ENCODE data around the gene ATP6V0E2. TPM values are rescaled to one million over a fixed set of nuclear protein-coding genes. Genes with fewer than 3 reads are reported as not detected.
"Not testable (repeated sequence)": the region's sequence is repeated elsewhere in the genome, so short reads cannot be mapped to it uniquely, and the experiment has no call there.

Gene ATP6V0E2
- total and polyA plus RNA-seq, 3 donors from 2014 or later, result 14.0 to 37.1 (median 30.3) TPM

DNA sequence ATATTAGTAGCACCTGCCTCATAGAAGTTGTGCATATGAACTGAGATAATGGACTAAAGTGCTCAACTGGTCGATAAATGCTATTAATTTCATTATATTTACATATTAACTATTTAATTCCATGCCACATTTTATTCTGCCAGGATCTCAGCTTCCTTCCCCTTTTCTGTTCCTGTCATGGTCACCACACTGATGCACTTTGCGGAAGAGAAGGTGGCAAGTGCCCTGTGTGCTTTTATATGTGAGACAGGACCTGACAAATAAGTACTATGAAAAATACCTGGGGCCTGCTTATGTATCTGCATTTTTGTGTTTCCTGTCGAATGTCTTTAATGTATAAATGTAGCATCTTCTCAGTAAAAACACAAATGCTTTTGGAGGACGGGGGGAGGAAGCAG is 12.2 kb downstream of the ATP6V0E2 start:
- no peaks in the 10 kb centered on the region for H3K27me3 ChIP-seq
- intact Hi-C loops (cut with DNase I; ENCODE audit: low total_unique reads), result no loop called here
- no peaks in the 10 kb centered on the region for H3K9me3 ChIP-seq
- peaks cover 24% of the 10 kb centered on the region for H3K4me1 ChIP-seq
- DNase-seq, result no peak
- H3K36me3 ChIP-seq (ENCODE audit: low read depth, missing control alignments), result no peaks in the 10 kb centered on the region
- WGBS, 2 donors, result 81 to 82% methylated on average over 4 of the region's 4 CpGs
- no peak overlapping the region for H3K4me3 ChIP-seq
- H3K27ac ChIP-seq, result no peak overlapping the region
- TF ChIP-seq, protein P1, sequence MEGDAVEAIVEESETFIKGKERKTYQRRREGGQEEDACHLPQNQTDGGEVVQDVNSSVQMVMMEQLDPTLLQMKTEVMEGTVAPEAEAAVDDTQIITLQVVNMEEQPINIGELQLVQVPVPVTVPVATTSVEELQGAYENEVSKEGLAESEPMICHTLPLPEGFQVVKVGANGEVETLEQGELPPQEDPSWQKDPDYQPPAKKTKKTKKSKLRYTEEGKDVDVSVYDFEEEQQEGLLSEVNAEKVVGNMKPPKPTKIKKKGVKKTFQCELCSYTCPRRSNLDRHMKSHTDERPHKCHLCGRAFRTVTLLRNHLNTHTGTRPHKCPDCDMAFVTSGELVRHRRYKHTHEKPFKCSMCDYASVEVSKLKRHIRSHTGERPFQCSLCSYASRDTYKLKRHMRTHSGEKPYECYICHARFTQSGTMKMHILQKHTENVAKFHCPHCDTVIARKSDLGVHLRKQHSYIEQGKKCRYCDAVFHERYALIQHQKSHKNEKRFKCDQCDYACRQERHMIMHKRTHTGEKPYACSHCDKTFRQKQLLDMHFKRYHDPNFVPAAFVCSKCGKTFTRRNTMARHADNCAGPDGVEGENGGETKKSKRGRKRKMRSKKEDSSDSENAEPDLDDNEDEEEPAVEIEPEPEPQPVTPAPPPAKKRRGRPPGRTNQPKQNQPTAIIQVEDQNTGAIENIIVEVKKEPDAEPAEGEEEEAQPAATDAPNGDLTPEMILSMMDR (IDR thresholded peaks at IDR 0.05), result no peak
- no peak for TF ChIP-seq POLR2A (IDR thresholded peaks at IDR 0.05)

DNA sequence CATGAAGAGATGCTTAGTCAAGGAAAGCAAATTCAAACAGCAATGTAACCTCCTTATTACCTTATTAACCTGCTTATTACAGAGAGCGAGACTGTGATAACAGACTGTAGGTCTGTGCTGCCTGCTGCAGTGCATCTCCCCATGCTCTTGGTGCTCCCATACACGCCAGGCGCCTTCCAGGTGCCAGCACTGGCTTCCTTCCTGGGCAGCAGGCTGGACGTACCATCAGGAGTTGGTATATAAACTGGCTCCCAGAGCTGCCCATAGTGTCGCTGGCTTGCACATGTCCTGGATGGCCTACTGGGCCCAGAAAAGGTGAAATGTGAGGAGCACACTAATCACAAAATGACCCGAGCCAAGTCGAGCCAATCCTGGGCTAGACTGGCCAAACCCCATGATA is 13.5 kb downstream of the ATP6V0E2 start:
- 85 to 94% methylated on average over 6 to 7 of the region's 7 CpGs for WGBS, 2 donors
- DNase-seq, result no peak
- Histone ChIP-seq H3K36me3 (ENCODE audit: low read depth, missing control alignments) (no peaks in the 10 kb centered on the region), H3K4me1 (peaks cover 23% of the 10 kb centered on the region), H3K9me3 (no peaks in the 10 kb centered on the region), H3K27me3 (no peaks in the 10 kb centered on the region), H3K4me3 (no peak overlapping the region), H3K27ac (no peak overlapping the region)
- no peak for TF ChIP-seq POLR2A (IDR thresholded peaks at IDR 0.05)
- intact Hi-C loops (cut with DNase I; ENCODE audit: low total_unique reads), result no loop called here

DNA sequence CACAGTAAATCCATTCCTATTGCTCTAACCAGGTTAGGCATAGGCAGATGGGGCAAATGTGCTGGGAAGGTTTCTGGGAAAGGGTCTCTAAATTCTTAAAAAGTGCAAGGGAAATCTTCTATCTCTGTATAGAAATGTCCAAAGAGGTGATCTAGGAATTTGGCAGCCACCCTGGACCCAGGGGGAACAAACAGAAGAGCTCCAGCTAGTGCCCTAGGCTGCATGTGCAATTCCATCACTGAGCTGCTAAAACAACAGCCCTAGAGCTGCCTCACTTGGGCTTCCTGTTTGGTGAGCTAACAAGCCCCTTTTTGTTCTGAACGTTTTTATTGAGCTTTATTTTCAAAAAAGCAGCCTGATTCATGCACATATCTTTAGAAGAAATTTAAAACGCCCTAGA is 16.9 kb downstream of the ATP6V0E2 start:
- H3K4me3 ChIP-seq; intact Hi-C loops (cut with DNase I; ENCODE audit: low total_unique reads); DNase-seq; H3K9me3 ChIP-seq; H3K36me3 ChIP-seq (ENCODE audit: low read depth, missing control alignments); H3K27me3 ChIP-seq; H3K27ac ChIP-seq; H3K4me1 ChIP-seq: not testable (repeated sequence)
- WGBS, 2 donors, result 43 to 50% methylated on average over 2 of the region's 2 CpGs

DNA sequence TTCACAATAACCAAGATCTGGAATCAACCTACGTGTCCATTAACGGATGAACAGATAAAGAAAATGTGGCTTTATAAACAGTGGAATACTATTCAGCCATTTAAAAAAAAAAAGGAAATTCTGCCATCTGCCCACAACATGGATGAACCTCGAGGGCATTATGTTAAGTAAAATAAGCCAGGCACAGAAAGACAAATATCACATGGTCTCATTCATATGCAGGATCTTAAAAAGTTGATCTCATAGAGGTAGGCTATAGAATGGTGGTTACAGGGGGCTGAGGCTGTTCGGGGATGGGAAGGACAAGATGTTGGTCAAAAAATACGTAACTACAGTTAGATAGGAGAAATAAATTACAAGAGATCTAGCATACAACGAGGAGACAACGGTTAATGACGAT is 21.2 kb downstream of the ATP6V0E2 start:
- H3K4me1 ChIP-seq; DNase-seq; H3K27ac ChIP-seq; H3K4me3 ChIP-seq; H3K36me3 ChIP-seq (ENCODE audit: low read depth, missing control alignments); H3K9me3 ChIP-seq; intact Hi-C loops (cut with DNase I; ENCODE audit: low total_unique reads); H3K27me3 ChIP-seq: not testable (repeated sequence)
- WGBS, 2 donors, result 67 to 81% methylated on average over 8 of the region's 8 CpGs

DNA sequence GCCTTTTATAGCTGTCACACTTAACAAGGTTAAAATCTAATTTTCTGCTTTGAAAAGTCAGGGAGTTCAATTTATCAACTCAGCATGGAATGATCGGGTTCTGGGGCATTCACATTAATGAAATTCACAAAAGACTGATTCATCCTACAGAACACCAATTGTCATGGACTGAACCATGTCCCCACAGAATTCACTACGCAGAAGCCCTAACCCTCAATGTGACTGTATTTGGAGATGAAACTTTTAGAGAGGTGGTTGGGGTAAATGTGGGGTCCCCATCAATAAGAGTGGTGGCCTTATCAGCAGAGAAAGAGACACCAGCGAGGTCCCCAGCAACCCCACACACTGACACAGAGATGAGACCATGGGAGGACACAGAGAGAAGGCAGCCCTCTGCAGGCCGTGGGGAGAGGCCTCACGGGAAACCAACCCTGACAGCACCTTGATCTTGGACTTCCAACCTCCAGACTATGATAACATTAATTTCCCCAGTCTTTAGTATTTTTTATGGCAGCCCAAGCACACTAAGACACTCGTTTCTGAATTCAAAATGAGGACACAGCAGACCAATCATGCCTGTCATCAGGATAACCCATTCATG is 34.1 kb downstream of the ATP6V0E2 start:
- H3K4me3 ChIP-seq; H3K27me3 ChIP-seq; H3K9me3 ChIP-seq; H3K27ac ChIP-seq; H3K4me1 ChIP-seq; intact Hi-C loops (cut with DNase I; ENCODE audit: low total_unique reads); DNase-seq; H3K36me3 ChIP-seq (ENCODE audit: low read depth, missing control alignments): not testable (repeated sequence)
- WGBS, 2 donors, result 72 to 86% methylated on average over 4 to 5 of the region's 6 CpGs

DNA sequence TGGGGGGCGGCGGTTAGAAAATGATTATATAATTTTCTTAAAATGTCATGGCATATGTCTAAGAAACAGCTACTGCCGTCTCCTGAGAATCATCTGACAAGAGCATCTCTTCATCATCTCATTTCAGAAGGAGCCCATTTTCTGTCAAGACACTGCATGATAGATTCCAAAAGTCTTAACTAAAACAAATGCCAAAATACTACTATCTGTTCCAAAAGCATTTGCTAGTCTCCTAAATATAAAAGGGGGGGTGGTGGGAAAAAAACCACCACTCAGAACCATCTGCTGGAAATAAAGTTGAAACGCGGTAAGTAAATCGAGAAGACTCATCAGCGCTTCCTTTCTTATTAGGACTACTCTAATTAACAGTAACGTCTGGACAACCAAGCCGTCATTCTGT is 36.5 kb downstream of the ATP6V0E2 start:
- H3K36me3 ChIP-seq (ENCODE audit: low read depth, missing control alignments); intact Hi-C loops (cut with DNase I; ENCODE audit: low total_unique reads); H3K27ac ChIP-seq; H3K9me3 ChIP-seq; H3K4me1 ChIP-seq; H3K4me3 ChIP-seq; DNase-seq; H3K27me3 ChIP-seq: not testable (repeated sequence)
- 64 to 80% methylated on average over 6 to 7 of the region's 9 CpGs for WGBS, 2 donors

DNA sequence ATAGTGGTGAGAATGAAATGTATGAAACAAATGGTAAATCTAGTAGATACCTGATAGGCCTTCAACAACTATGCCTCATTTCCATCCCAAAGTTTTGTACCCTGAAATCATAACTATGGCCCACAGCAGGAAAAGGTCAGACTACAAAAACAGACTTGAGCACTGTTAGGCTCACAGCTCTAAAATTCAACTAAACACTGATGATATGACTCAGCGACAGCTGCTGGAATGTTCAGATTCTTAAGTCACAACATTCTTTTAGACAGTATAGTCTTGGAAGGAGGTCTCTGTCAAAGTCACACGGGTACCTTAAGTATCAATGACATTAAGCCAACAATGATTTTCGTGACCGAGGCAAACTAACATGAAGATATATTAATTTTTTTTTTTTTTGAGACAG is 38.4 kb downstream of the ATP6V0E2 start:
- intact Hi-C loops (cut with DNase I; ENCODE audit: low total_unique reads); H3K4me3 ChIP-seq; H3K36me3 ChIP-seq (ENCODE audit: low read depth, missing control alignments); DNase-seq; H3K27ac ChIP-seq; H3K4me1 ChIP-seq; H3K9me3 ChIP-seq; H3K27me3 ChIP-seq: not testable (repeated sequence)
- WGBS, 2 donors, result 80% methylated on average over 4 of the region's 4 CpGs; no CpG with 5 or more reads in 1 of the 2 donors

DNA sequence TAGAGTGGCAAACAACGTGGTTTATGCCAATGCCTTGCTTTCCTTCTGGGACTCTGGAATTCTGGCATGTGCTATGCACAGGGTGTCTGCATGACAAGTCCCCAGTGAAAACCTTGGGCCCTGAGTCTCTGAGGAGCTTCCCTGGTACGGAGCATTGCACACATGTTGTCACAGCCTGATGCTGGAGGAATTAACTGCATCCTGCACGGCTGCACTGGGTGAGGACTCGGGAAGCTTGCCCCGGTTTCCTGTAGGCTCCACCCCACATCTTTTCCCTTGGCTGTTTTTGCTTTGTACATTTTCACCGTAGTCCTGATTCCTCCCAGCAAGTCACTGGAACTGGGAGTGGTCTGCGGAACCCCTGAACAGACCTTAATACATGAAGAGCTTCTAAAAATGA is 52.6 kb downstream of the ATP6V0E2 start:
- intact Hi-C loops (cut with DNase I; ENCODE audit: low total_unique reads); H3K36me3 ChIP-seq (ENCODE audit: low read depth, missing control alignments); H3K9me3 ChIP-seq; H3K27ac ChIP-seq; H3K4me1 ChIP-seq; H3K4me3 ChIP-seq; DNase-seq; H3K27me3 ChIP-seq: not testable (repeated sequence)
- WGBS, 2 donors, result 36 to 58% methylated on average over 6 to 7 of the region's 7 CpGs

Small RNAs within 50 kb of the gene (small RNA-seq; reads per million reads assigned to genes)
- gene AC093458.1, result 0 reads per million in 2 donors

Other genes with a start within 250 kb of the ATP6V0E2 start
- gene ZNF467, start 100.4 kb upstream of the ATP6V0E2 start, total RNA-seq, result 1 to 10 TPM; 2.4 to 3.3 TPM
- 2.9 TPM for gene ZNF467, start 100.4 kb upstream of the ATP6V0E2 start, polyA plus RNA-seq (ENCODE audit: insufficient read depth, low read depth, low replicate concordance)
- 10 to 100 TPM; 21.6 to 24.5 TPM for gene ZNF862, start 35.6 kb upstream of the ATP6V0E2 start, total RNA-seq
- 12.8 TPM for gene ZNF862, start 35.6 kb upstream of the ATP6V0E2 start, polyA plus RNA-seq (ENCODE audit: insufficient read depth, low read depth, low replicate concordance)